Fibroblast of mammary gland (primary cell): ENCODE results near the gene CREB5.

Experiments
- DNase-seq: peaks from one replicate; pipeline ENCODE4 v3.0.0-alpha.2; 2010; ENCODE audit warnings: low read depth
- H3K4me3 ChIP-seq: 2 replicates; pipeline ENCODE4 v1.5.1; 2011; ENCODE audit warnings: low read depth, mild to moderate bottlenecking, low read length, moderate library complexity; ENCODE audit not compliant: control insufficient read depth
- CTCF ChIP-seq: conservative IDR thresholded peaks from 2 replicates; pipeline ENCODE4 v1.5.1; 2011; ENCODE audit warnings: low read depth, low read length, inconsistent platforms; ENCODE audit not compliant: control insufficient read depth, insufficient read depth

Gene CREB5

DNA sequence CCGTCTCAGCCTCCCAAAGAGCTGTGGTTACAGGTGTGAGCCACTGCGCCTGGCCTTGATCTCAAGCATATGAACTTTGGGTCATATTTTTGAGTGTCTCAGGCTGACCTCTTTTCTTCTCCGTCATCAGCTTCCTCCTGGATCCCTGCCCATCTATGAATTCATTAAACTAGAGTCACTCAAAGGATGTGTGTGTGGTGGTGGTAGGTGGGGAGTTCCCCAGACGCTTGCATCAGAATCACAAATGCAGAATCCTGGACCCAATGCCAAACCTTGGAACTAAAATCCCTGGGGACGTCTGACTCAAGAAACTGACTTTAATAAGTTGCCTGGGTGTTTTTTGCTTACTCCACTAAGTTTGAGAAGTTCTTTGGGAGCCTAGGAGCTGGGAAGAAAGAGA lies 6.7 kb upstream of the CREB5 start:
- H3K4me3 ChIP-seq: no peak overlapping the region
- no peak for TF ChIP-seq CTCF
- DNase-seq: peak; percentile 100

GRCh38 chr7:28406192-28406591 lies 6.1 kb upstream of the CREB5 start:
- DNase-seq: peak; percentile 57
- H3K4me3 ChIP-seq: no peak overlapping the region
- TF ChIP-seq CTCF: no peak

DNA sequence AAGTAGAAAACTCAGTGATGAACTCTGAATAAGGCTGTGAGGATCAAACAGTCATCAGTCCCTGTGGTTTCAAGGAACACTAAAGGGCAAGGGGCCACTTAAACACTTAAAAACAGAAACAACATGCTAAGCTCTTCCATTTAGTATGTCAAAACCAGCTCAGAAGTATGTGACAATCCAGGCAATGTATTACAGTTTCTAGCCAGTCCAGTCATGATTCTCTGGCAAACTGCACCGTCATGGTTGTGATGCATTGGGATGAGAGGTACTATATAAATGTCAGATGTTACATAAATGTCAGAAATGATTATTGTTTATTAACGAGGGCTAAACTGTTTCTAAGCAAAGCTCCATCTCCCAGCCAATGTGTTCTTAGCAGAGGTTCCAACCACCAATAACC lies 4.7 kb upstream of the CREB5 start:
- peak; percentile 91 for DNase-seq
- TF ChIP-seq CTCF: no peak
- no peak overlapping the region for H3K4me3 ChIP-seq

DNA sequence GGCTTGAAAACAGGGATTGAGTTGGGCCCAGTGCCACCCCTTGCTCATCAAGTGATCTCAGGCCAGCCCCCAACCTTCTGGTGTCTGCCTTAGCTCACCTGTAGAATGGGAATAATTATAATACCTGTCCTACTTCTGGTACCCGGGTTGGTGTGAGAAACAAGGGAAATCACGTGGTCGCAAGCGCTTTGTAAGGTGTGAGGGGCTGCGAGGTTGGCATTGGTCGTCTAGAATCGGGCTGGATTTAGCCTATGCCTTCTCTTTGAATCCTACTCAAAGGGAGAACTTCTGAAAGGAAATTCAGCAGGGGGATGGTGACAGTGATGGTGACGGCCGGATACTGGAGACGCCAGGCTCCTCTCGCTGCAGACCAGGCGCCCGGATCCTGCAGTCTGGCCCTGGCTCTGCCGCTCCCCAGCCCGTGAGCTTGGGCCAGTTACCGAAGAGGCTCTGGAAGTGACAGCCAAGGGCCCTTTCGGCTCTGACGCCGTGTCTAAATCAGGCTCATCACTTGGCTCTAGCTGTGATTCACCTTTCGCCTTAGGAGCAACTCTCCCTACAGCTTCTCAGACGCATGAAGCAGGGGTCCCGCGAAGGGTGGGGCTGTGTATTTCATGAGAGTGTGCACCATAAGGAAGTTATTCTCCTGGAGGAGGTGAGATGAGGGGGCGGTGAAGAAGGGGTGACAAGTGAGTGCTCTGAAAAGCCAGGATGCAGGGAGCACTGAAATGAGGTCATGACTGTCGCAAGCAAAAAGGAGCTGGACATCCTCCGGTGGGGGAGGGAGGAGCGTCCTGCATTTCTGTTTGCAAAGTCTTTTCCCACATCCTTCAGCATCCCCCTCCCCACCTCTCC lies 4.0 kb upstream of the CREB5 start:
- H3K4me3 ChIP-seq: peak overlapping the region; percentile 5
- peak; percentile 87 for DNase-seq
- no peak for TF ChIP-seq CTCF

- peak overlapping the region; percentile 63 for H3K4me3 ChIP-seq
- peak; percentile 99 for DNase-seq
- no peak for TF ChIP-seq CTCF
Observed at GRCh38 chr7:28408960-28409715, 3.2 kb upstream of the CREB5 start.

DNA sequence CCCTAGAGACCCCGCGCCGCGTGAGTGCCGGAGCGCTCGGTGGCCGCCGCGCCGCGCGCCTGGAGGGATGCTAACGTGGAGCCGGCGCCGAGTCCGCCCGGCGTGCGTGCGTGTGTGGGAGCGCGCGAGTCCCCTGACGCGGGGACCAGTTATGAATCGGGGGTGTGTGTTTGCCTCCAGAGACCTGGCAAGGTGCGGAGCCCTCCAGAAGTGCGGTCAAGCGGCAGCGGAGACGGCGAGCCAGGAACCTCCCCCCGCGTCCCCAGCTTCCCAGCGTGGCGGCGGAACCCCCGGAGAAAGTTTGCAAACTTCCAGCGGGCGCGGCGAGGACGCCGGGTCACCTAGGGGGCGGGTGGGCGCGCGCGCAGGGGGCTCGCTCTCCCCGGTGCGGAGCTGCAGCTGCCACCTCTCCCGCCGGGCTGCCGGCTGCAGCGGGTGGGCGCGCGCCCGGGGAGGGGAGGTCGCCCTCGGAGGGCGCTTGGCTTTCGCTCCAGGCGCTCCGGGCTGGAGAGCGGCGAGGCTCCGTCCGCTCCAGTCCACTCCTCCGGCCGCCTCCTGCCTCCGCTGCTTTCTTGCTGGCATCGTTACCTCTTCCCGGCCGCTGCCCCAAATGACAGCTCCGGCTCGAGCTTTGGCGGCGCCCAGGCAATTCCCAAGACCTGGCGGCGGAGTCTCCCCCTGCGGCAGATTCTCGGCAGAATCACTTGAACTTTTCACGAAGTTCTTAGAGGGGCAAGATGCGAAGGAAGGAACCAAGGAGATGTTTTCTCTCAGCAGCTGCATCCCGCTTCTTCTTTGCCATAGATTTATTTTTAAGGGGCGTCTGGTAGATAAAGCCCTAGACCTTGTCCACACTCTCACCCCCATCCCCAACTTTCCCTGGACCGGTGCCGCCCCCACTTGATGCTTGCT lies 2.3 kb upstream of the CREB5 start:
- DNase-seq: peak; percentile 35
- no peak for TF ChIP-seq CTCF
- H3K4me3 ChIP-seq: peak overlapping the region; percentile 63
